GM21737 (cell line): ENCODE data around the gene SLC50A1.

Experiments used
- ATAC-seq: cut with Tn5 transposase; IDR thresholded peaks from one replicate; pipeline ENCODE4 v1.9.1; 2021; ENCODE audit warnings: mild to moderate bottlenecking, moderate library complexity; ENCODE audit not compliant: unreplicated experiment

The SLC50A1 gene

DNA sequence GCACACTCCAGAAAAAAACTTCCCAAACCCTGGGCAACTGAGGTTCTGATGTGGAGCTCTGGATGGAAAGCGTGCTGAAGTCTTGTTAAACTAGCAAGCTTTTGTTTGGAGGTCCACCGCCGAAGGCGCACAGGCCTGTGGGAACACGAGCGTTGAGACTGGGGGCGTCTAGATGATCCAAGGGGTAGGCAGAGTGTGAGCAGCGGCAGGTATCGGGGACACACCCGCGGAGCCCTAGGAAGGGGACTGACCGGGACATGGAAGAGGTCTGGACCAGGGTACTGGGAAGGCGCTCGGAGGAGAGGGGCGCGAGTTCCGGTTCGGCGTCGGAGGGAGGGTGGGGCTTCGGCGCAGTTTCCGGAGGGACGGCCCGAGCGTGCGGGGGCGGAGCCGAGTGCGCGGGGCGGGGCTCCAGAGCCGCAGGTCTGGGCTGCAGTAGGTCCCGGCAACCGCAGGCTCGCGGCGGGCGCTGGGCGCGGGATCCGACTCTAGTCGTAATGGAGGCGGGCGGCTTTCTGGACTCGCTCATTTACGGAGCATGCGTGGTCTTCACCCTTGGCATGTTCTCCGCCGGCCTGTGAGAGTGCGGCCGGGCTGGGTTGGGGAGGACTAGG, at the start of gene SLC50A1:
SLC50A1 (plus strand) TSS at position 438 of the 614 bp plus-strand sequence; CDS start at position 498, 60 bp downstream.
- peak; percentile 73 for ATAC-seq

DNA sequence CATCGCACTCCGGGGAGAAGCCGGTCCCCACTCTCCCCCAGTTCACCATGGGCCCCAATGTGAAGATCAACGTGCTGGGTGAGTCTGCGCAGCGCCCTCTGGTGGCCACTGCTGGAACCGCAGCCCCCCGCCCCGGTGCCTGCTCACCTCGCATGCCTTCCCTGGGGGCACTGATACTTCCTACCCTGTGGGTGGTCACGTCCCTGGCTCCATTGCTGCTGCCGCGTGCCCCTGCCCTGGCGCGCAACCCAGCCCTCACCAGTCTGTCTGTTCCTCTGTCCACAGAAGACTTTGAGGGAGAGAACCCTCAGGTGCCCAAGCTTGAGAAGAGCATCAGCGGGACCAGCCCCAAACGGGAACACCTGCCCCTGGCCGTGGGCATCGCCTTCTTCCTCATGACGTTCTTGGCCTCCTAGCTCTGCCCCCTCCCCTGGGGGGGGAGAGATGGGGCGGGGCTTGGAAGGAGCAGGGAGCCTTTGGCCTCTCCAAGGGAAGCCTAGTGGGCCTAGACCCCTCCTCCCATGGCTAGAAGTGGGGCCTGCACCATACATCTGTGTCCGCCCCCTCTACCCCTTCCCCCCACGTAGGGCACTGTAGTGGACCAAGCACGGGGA, 49.4 kb upstream of the SLC50A1 start:
- no peak for ATAC-seq

DNA sequence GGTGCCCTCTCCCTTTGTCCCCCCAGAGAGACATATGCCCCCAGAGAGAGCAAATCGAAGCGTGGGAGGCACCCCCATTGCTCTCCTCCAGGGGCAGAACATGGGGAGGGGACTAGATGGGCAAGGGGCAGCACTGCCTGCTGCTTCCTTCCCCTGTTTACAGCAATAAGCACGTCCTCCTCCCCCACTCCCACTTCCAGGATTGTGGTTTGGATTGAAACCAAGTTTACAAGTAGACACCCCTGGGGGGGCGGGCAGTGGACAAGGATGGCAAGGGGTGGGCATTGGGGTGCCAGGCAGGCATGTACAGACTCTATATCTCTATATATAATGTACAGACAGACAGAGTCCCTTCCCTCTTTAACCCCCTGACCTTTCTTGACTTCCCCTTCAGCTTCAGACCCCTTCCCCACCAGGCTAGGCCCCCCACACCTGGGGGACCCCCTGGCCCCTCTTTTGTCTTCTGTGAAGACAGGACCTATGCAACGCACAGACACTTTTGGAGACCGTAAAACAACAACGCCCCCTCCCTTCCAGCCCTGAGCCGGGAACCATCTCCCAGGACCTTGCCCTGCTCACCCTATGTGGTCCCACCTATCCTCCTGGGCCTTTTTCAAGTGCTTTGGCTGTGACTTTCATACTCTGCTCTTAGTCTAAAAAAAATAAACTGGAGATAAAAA, 48.7 kb upstream of the SLC50A1 start:
- ATAC-seq, result no peak

- ATAC-seq, result no peak
Measured at GRCh38 chr1:155091071-155092051, 44.3 kb upstream of the SLC50A1 start.

DNA sequence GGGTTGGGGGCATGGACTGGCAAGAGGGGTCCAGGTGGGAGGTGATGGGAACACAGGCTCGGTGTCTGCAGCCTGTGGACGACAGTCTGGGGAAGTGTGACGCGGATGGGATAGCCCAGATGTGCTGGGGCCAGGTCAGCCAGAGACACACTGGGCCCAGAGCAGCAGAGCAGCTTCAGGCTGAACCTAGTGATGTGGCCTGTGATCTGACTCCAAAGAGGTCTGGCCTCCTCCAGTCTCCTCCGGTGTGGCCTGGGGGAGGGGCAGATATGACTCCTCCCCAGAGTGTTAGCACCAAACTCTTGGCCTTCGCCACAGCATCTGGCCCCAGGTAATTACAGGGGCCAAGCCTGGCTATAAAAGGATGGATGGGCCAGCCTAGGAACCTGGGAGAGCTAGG, 43.5 kb upstream of the SLC50A1 start:
- no peak for ATAC-seq

DNA sequence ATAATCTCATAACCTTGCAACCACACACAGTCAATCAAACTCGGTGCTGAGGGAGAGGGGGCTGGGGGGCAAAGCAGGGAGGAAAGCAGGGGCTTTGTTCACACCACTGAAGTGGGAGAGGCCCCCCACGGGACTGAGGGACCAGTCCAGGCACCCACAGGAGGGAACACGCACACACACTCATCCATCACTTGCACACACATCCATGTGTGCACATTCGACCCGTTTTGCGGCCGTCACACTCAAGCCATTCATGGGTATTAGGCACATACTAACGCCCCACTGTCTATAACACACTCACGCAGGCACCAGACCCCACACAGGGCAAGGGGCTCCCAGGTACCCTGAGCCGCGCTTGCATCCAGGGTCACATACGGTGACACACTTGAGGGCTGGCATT, 43.0 kb upstream of the SLC50A1 start:
- no peak for ATAC-seq

- ATAC-seq, result no peak
Measured at GRCh38 chr1:155093911-155094621, 41.6 kb upstream of the SLC50A1 start.

DNA sequence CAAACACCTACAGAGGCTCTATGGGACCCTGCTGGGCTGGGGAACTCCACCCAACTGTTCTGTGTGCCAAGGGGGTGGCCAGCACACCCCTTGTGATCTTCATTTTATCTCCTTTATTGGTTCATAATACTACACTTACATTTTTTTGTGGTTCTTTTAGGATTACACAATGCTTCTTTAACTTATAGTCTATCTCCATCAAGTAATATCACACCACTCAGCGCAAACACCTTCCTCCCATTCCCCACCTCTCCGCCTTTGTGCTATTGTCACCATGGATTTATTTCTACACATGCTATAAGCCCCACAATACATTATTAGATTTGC, 41.1 kb upstream of the SLC50A1 start:
- no peak for ATAC-seq

GRCh38 chr1:155099331-155099730, 36.3 kb upstream of the SLC50A1 start:
- no peak for ATAC-seq

DNA sequence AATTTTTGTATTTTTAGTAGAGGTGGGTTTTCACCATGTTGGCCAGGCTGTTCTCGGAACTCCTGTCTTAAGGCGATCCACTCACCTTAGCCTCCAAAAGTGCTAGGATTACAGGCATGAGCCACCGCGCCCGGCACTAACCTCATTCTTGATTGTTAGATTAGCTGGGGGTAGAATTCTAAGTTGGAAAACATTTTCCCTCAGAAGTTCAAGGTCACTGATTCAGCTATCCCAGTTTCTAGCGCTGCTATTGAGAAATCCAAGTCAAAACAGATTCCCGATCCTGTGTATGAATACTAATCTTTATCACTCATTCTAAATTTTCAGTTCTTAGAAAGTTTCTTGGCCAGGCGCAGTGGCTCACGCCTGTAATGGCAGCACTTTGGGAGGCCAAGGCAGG, 32.3 kb upstream of the SLC50A1 start:
- no peak for ATAC-seq

DNA sequence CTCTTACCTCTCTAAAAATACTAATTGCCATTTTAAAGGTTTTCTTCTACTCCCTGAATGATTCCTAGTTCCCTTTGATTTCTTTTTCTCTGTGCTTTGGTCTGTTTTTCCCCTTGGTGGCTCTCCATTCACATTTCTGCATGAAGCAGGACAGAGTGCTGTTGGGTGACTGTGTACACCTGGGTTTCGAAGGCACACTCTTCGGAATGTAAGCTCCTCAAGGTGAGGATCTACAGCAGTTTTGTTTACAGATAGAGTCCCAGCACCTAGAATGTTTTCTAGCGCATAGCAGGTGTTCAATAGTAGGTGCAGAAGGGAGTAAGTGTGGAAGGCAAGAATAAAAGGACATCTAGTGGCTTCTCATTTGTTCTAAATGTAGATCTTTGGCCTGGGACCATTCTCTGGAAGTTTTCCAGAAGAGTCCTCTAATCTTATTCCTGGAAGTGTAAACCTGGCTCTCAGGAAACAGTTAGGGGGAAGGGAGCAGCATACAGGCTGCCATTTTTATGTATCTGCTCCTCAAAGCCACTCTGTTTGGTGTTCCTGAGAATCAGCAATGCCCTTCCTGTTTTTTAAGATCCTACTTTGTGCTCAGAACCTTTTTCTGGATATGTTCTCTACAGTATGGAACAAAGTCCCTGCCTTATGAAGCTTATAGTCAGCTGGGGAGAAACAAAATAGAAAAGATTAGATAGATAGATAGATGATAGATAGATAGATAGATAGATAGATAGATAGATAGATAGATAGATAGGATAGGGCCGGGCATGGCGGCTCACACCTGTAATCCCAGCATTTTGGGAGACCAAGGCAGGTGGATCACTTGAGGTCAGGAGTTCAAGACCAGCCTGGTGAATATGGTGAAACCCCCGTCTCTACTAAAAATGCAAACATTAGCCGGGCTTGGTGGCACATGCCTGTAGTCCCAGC, 30.8 kb upstream of the SLC50A1 start:
- ATAC-seq, result no peak

- ATAC-seq, result no peak
Measured at GRCh38 chr1:155105604-155106011, 30.0 kb upstream of the SLC50A1 start.

GRCh38 chr1:155106862-155107261, 28.8 kb upstream of the SLC50A1 start:
- ATAC-seq, result no peak

GRCh38 chr1:155107309-155108264, 28.1 kb upstream of the SLC50A1 start:
- ATAC-seq, result no peak

DNA sequence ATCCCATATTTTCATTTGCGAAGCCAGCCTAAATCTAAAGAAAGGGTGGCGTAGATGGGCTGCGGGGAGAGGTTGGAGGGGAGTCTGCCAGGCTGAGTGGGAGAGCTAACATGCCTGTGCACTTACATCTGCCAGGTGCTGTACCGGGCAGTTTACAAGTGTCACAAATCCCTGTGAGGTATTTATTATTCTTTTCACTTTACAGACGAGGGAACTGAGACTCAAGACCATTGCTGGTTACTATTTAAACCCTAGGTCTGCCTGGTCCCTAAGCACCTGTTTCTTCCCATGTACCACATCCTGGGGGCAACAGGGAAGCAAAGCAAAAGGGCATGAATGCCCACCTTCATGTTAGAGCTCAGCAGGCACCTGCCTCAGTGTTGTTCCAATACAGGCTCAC, 27.4 kb upstream of the SLC50A1 start:
- no peak for ATAC-seq

DNA sequence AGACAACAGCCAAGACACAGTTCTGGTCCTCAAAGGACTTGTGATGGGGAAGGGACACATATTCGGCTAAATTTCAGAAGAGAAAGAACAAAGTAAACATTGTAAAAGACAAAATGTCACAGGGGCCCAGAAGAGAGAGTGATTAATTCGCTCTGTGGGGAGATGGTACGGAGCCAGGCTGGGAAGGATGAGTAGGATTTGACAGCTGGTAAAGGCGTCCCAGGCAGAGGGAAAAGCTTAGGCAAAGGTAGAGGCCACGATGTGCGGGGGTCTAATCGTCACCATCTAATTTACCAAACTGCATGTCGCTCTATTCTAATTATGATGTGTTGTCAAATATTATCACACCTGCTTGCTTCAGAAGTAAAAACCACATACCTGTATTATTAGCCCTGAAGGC, 25.3 kb upstream of the SLC50A1 start:
- no peak for ATAC-seq

DNA sequence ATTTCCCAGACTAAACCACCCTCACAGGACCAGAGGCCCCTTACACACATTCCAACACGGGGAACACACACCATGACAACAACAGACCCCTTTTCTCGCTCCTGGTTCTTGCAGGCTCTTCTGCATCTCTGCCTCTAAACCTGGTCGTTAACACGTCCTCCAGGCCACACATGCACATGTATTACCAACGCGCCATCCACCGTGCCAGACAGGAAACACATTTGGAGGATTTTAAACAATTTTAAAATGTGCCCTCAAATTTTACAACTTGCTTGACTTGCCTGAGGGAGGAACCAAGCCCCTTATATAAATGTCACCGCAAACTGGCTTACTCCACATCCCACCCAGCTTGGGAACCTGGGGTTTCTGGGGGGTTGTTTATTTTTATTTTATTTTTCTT, 24.8 kb upstream of the SLC50A1 start:
- no peak for ATAC-seq

DNA sequence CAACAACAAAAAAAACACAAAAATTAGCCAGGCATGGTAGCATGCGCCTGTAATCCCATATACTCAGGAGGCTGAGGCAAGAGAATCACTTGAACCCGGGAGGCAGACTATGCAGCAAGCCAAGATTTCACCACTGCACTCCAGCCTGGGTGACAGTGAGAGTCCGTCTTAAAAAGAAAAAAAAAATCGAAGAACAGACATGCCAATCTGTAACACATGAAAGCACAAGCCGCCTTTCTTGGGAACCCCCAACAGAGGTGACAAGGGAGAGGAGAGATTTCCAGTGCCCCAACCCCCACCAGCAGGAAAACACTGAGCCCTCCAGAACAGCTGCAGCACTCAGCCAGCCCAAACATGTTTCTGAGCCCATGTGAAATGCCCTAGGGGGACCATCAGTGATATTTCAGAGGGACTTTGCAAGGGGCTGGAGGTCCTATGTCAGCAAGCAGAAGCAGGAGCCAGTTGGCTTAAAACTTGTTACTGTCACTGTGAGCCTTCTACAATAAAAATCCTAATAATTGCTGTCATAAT, 22.1 kb upstream of the SLC50A1 start:
- ATAC-seq, result no peak
